H9 (cell line): ENCODE data around the gene MED20. TPM values are rescaled to one million over a fixed set of nuclear protein-coding genes. Genes with fewer than 3 reads are reported as not detected.

Source experiments
- DNase-seq: peaks from one replicate; pipeline ENCODE4 v3.0.0-alpha.2; 2017
- H2AFZ ChIP-seq: one replicate; pipeline ENCODE4 v1.6.1; 2013; ENCODE audit warnings: mild to moderate bottlenecking, low read length, control low read depth, moderate library complexity
- H2AK5ac ChIP-seq: 2 replicates; pipeline ENCODE4 v1.6.1; 2013; ENCODE audit warnings: low read length, control low read depth, mixed read lengths; ENCODE audit not compliant: insufficient read length
- H2BK120ac ChIP-seq: one replicate; pipeline ENCODE4 v1.6.1; 2013; ENCODE audit warnings: low read depth, mild to moderate bottlenecking, low read length, control low read depth, inconsistent platforms; ENCODE audit not compliant: poor library complexity, severe bottlenecking
- H2BK12ac ChIP-seq: 2 replicates; pipeline ENCODE4 v1.6.1; 2013; ENCODE audit warnings: low read length, control low read depth, mixed read lengths, low read depth; ENCODE audit not compliant: insufficient read length
- H2BK15ac ChIP-seq: 2 replicates; pipeline ENCODE4 v1.6.1; 2013; ENCODE audit warnings: low read depth, low read length, control low read depth
- H2BK20ac ChIP-seq: one replicate; pipeline ENCODE4 v1.6.1; 2013; ENCODE audit warnings: low read depth, mild to moderate bottlenecking, low read length, control low read depth, inconsistent platforms; ENCODE audit not compliant: poor library complexity, severe bottlenecking
- H2BK5ac ChIP-seq: 2 replicates; pipeline ENCODE4 v1.6.1; 2013; ENCODE audit warnings: low read length, control low read depth, mixed read lengths; ENCODE audit not compliant: insufficient read length
- H3K14ac ChIP-seq: 2 replicates; pipeline ENCODE4 v1.6.1; 2013; ENCODE audit warnings: low read length, control low read depth; ENCODE audit not compliant: insufficient read depth
- H3K18ac ChIP-seq: 2 replicates; pipeline ENCODE4 v1.6.1; 2013; ENCODE audit warnings: low read depth, mild to moderate bottlenecking, mixed read lengths, low read length, control low read depth; ENCODE audit not compliant: insufficient read length
- H3K23ac ChIP-seq: 2 replicates; pipeline ENCODE4 v1.6.1; 2013; ENCODE audit warnings: low read length, control low read depth, mixed read lengths, low read depth; ENCODE audit not compliant: insufficient read length
- H3K23me2 ChIP-seq: 2 replicates; pipeline ENCODE4 v1.6.1; 2013; ENCODE audit warnings: low read depth, mild to moderate bottlenecking, mixed read lengths, low read length, control low read depth; ENCODE audit not compliant: insufficient read length, poor library complexity, severe bottlenecking
- H3K27ac ChIP-seq: 2 replicates; pipeline ENCODE4 v1.5.1; 2013; ENCODE audit warnings: low read length, control low read depth, mixed read lengths, low read depth; ENCODE audit not compliant: insufficient read length
- H3K27me3 ChIP-seq: 2 replicates; pipeline ENCODE4 v1.6.1; 2013; ENCODE audit warnings: low read length, control low read depth, inconsistent platforms; ENCODE audit not compliant: insufficient read depth
- H3K4ac ChIP-seq: 2 replicates; pipeline ENCODE4 v1.6.1; 2013; ENCODE audit warnings: low read depth, mild to moderate bottlenecking, control low read depth, inconsistent platforms, low read length, moderate library complexity
- H3K4me1 ChIP-seq: 2 replicates; pipeline ENCODE4 v1.6.1; 2013; ENCODE audit warnings: low read length, control low read depth, inconsistent platforms; ENCODE audit not compliant: insufficient read depth
- H3K4me2 ChIP-seq: 2 replicates; pipeline ENCODE4 v1.6.1; 2013; ENCODE audit warnings: low read length, control low read depth, mixed read lengths; ENCODE audit not compliant: insufficient read length, insufficient read depth
- H3K56ac ChIP-seq: 2 replicates; pipeline ENCODE4 v1.6.1; 2013; ENCODE audit warnings: low read depth, mild to moderate bottlenecking, mixed read lengths, low read length, control low read depth; ENCODE audit not compliant: insufficient read length
- H3K79me1 ChIP-seq: 2 replicates; pipeline ENCODE4 v1.6.1; 2013; ENCODE audit warnings: low read depth, mild to moderate bottlenecking, moderate library complexity, low read length, control low read depth, inconsistent platforms; ENCODE audit not compliant: insufficient read depth, poor library complexity, severe bottlenecking
- H3K79me2 ChIP-seq: 2 replicates; pipeline ENCODE4 v1.6.1; 2013; ENCODE audit warnings: low read length, control low read depth, inconsistent platforms; ENCODE audit not compliant: insufficient read depth
- H3K9ac ChIP-seq: 2 replicates; pipeline ENCODE4 v1.6.1; 2013; ENCODE audit warnings: low read length, control low read depth, mixed read lengths; ENCODE audit not compliant: insufficient read length; ENCODE audit errors: extremely low read depth
- H3K9me3 ChIP-seq: one replicate; pipeline ENCODE4 v1.6.1; 2013; ENCODE audit warnings: low read depth, low read length, inconsistent platforms; ENCODE audit not compliant: control insufficient read depth
- H3T11ph ChIP-seq: one replicate; pipeline ENCODE4 v1.6.1; 2013; ENCODE audit warnings: mild to moderate bottlenecking, low read length, control low read depth, inconsistent platforms
- H4K20me1 ChIP-seq: one replicate; pipeline ENCODE4 v1.6.1; 2013; ENCODE audit not compliant: control insufficient read depth, insufficient read length, insufficient read depth
- H4K5ac ChIP-seq: 2 replicates; pipeline ENCODE4 v1.6.1; 2013; ENCODE audit warnings: low read depth, mild to moderate bottlenecking, mixed read lengths, low read length, control low read depth; ENCODE audit not compliant: insufficient read length
- H4K8ac ChIP-seq: replicated peaks from 2 replicates; pipeline ENCODE4 v1.6.1; 2013; ENCODE audit warnings: low read length, control low read depth, mixed read lengths, low read depth; ENCODE audit not compliant: insufficient read length
- H4K91ac ChIP-seq: 2 replicates; pipeline ENCODE4 v1.6.1; 2013; ENCODE audit warnings: low read depth, mild to moderate bottlenecking, moderate library complexity, mixed read lengths, low read length, control low read depth; ENCODE audit not compliant: insufficient read length
- H3K27ac Mint-ChIP-seq, 3 experiments: 2 replicates in 2 of 3; 3 replicates in 1 of 3; pipeline ENCODE4 v1.8.0; 2020 to 2021; ENCODE audit warnings: mixed read lengths in 3 of 3, mild to moderate bottlenecking in 1 of 3, moderate library complexity in 1 of 3
- H3K27me3 Mint-ChIP-seq: 2 replicates; pipeline ENCODE4 v1.8.0; 2021; ENCODE audit warnings: low read depth, mild to moderate bottlenecking, moderate library complexity, mixed read lengths
- H3K36me3 Mint-ChIP-seq, 3 experiments: 2 replicates in 2 of 3; 3 replicates in 1 of 3; pipeline ENCODE4 v1.8.0; 2020 to 2021; ENCODE audit warnings: low read depth in 3 of 3, mixed read lengths in 3 of 3; ENCODE audit not compliant: insufficient read depth in 1 of 3
- H3K4me1 Mint-ChIP-seq, 2 experiments: 2 replicates each; pipeline ENCODE4 v1.8.0; 2020; ENCODE audit warnings: mixed read lengths in 2 of 2
- H3K4me3 Mint-ChIP-seq, 2 experiments: 2 replicates in 1 of 2; 3 replicates in 1 of 2; pipeline ENCODE4 v1.8.0; 2020 to 2021; ENCODE audit warnings: mild to moderate bottlenecking in 2 of 2, mixed read lengths in 2 of 2, moderate library complexity in 1 of 2
- H3K9me3 Mint-ChIP-seq, 2 experiments: 2 replicates in 1 of 2; 3 replicates in 1 of 2; pipeline ENCODE4 v1.8.0; 2020; ENCODE audit warnings: mild to moderate bottlenecking in 2 of 2, mixed read lengths in 2 of 2, moderate library complexity in 1 of 2
- CTCF ChIP-seq: fragments of 200-600 bp; sonication (generic); conservative IDR thresholded peaks from 3 replicates; pipeline ENCODE4 v1.8.0; 2021; ENCODE audit warnings: antibody characterized with exemption, mild to moderate bottlenecking
- WGBS: extraction: QIAGEN DNeasy Blood & Tissue Kit; methylation state at CpG from one replicate; pipeline ENCODE4 v1.1.7; 2013; ENCODE audit warnings: missing lambda C conversion rate, low lambda C conversion rate, mixed read lengths; ENCODE audit not compliant: insufficient read length; ENCODE audit errors: extremely low coverage; 5-methylcytosine and 5-hydroxymethylcytosine counted together
- total RNA-seq: library from RNA; stranded (reverse); gene quantifications from 2 replicates; pipeline ENCODE4 v1.2.1, GENCODE V29; 2021

Gene MED20
- total RNA-seq, 1 experiment from 2014 or later: 28.9 TPM

- H3K23ac ChIP-seq: no peak overlapping the region
- no peak overlapping the region for H3K14ac ChIP-seq
- no peaks in the 10 kb centered on the region for H4K20me1 ChIP-seq
- peak overlapping the region; percentile 72 for H2BK120ac ChIP-seq
- H3K56ac ChIP-seq: no peak overlapping the region
- H3K4me2 ChIP-seq: no peak overlapping the region
- H2AFZ ChIP-seq: no peak overlapping the region
- DNase-seq: no peak
- no peaks in the 10 kb centered on the region for H3K27me3 ChIP-seq
- Mint-ChIP-seq H3K27me3 (peaks cover 1% of the 10 kb centered on the region), H3K4me1 (peaks cover 51 to 52% of the 10 kb centered on the region in 2 experiments), H3K9me3 (no peaks in the 10 kb centered on the region), H3K4me3 (no peak overlapping the region), H3K27ac (peak overlapping the region; percentile 9 to 99 (median 97); a peak in 5 of 7 replicates), H3K36me3 (no peaks in the 10 kb centered on the region; a peak in 1 of 7 replicates)
- no peak overlapping the region for H3T11ph ChIP-seq
- no peak overlapping the region for H4K5ac ChIP-seq
- no peak overlapping the region for H3K18ac ChIP-seq
- no peaks in the 10 kb centered on the region for H3K9me3 ChIP-seq
- no peak overlapping the region for H2BK5ac ChIP-seq
- no peak overlapping the region for H4K91ac ChIP-seq
- H3K9ac ChIP-seq: no peak overlapping the region
- H3K4ac ChIP-seq: no peak overlapping the region; the same call in 1 of the 2 replicates
- peak overlapping the region; percentile 47 for H3K27ac ChIP-seq
- no peaks in the 10 kb centered on the region for H3K79me2 ChIP-seq
- no peaks in the 10 kb centered on the region for H3K79me1 ChIP-seq
- no CpG with 5 or more reads among the region's 5 CpGs for WGBS
- H2BK20ac ChIP-seq: peak overlapping the region; percentile 29
- H4K8ac ChIP-seq: no peak overlapping the region
- no peak overlapping the region for H2BK15ac ChIP-seq
- H3K23me2 ChIP-seq: peaks cover 3% of the 10 kb centered on the region
- H2BK12ac ChIP-seq: no peak overlapping the region
- peaks cover 17% of the 10 kb centered on the region; the same call in 1 of the 2 replicates for H3K4me1 ChIP-seq
- no peak overlapping the region for H2AK5ac ChIP-seq
- TF ChIP-seq CTCF: no peak
Measured at GRCh38 chr6:41966214-41966920, 45.4 kb upstream of the MED20 start.
